HepG2 (cell line): ENCODE results near the gene RAB23. TPM values are rescaled to one million over a fixed set of nuclear protein-coding genes. Genes with fewer than 3 reads are reported as not detected.

Experiments used
- AGO2 ChIP-seq: fragments of 200-400 bp; formaldehyde crosslinking; optimal IDR thresholded peaks from 2 replicates; pipeline ENCODE3; 2017; ENCODE audit warnings: mild to moderate bottlenecking, low read depth, low read length, moderate library complexity
- ATF6 ChIP-seq: sonication (generic); formaldehyde crosslinking; conservative IDR thresholded peaks from 2 replicates; pipeline ENCODE4 v1.4.0; 2020; ENCODE audit warnings: missing genetic modification reagents
- DR1 ChIP-seq: sonication (generic); formaldehyde crosslinking; IDR thresholded peaks from 2 replicates; pipeline ENCODE4 v1.8.0; 2021; ENCODE audit warnings: mild to moderate bottlenecking, missing genetic modification reagents, inconsistent platforms
- HMGA1 ChIP-seq: sonication (generic); formaldehyde crosslinking; conservative IDR thresholded peaks from 2 replicates; pipeline ENCODE4 v1.4.0; 2020; ENCODE audit warnings: missing genetic modification reagents
- MIER2 ChIP-seq: IDR thresholded peaks from 2 replicates; pipeline ENCODE4 v1.6.1; 2016; ENCODE audit warnings: missing biosample characterization, missing genetic modification reagents
- MXI1 ChIP-seq: IDR thresholded peaks from 3 replicates; pipeline ENCODE4 v1.6.1; 2012; ENCODE audit warnings: low read depth, low read length, inconsistent platforms, borderline replicate concordance
- PRDM10 ChIP-seq: sonication (generic); formaldehyde crosslinking; IDR thresholded peaks from 2 replicates; pipeline ENCODE4 v1.4.0; 2020; ENCODE audit warnings: low read depth, missing genetic modification reagents
- REXO4 ChIP-seq: sonication (generic); formaldehyde crosslinking; IDR thresholded peaks from 2 replicates; pipeline ENCODE4 v1.8.0; 2022; ENCODE audit warnings: missing genetic modification reagents, mild to moderate bottlenecking, borderline replicate concordance
- SATB2 ChIP-seq: sonication (generic); formaldehyde crosslinking; IDR thresholded peaks from 2 replicates; pipeline ENCODE4 v1.5.0; 2020; ENCODE audit warnings: missing genetic modification reagents
- SNAPC4 ChIP-seq: sonication (generic); formaldehyde crosslinking; IDR thresholded peaks from 2 replicates; pipeline ENCODE4 v1.4.0; 2020; ENCODE audit warnings: mild to moderate bottlenecking, missing genetic modification reagents
- ZBTB4 ChIP-seq: sonication (generic); formaldehyde crosslinking; IDR thresholded peaks from 2 replicates; pipeline ENCODE4 v1.4.0; 2020; ENCODE audit warnings: missing genetic modification reagents, mild to moderate bottlenecking, borderline replicate concordance
- ZNF580 ChIP-seq: IDR thresholded peaks from 2 replicates; pipeline ENCODE4 v1.6.1; 2016; ENCODE audit warnings: low read depth, borderline replicate concordance
- ZNF674 ChIP-seq: sonication (generic); formaldehyde crosslinking; IDR thresholded peaks from 2 replicates; pipeline ENCODE4 v1.5.0; 2020; ENCODE audit warnings: low read depth, mild to moderate bottlenecking, missing genetic modification reagents
- polyA plus RNA-seq, 8 experiments: library from polyadenylated mRNA; depleted of rRNA in 3 of 8; stranded (reverse) in 7 of 8; unstranded in 1 of 8; fragments of >200 nt; fragmentation: Illumina TruSeq in 4 of 8; extraction: Trizol in 4 of 8; gene quantifications; 2 replicates each; pipeline versions ENCODE4 v1.2.1 to v1.2.3, GENCODE V29; 2011 to 2016; ENCODE audit warnings: low read depth in 4 of 8, missing spikeins in 1 of 8, mixed read lengths in 1 of 8; ENCODE audit not compliant: insufficient read depth in 1 of 8
- total RNA-seq, 5 experiments: library from RNA; depleted of rRNA; stranded (reverse); fragments of >200 nt; fragmentation: Illumina TruSeq; extraction: Trizol; gene quantifications; 2 replicates each; pipeline ENCODE4 v1.2.3, GENCODE V29; 2016; ENCODE audit warnings: low read depth in 1 of 5

RAB23 gene
- total and polyA plus RNA-seq, 2 of the 13 experiments (the other 11 are each of a cell fraction or from before 2014, with no cell fraction given) = 5.5 to 16.4 TPM

GRCh38 chr6:57221936-57222742 is at the start of gene RAB23 (continued):
- peak; percentile 81; the same call in 1 of the 2 replicates for TF ChIP-seq PRDM10 (CRISPR knock-in tag)
- TF ChIP-seq MIER2 (CRISPR knock-in tag) = no peak
- TF ChIP-seq SATB2 = no peak
- TF ChIP-seq SNAPC4 (CRISPR knock-in tag) = peak; percentile 32
- no peak; the same call in 1 of the 2 replicates for TF ChIP-seq ATF6 (CRISPR knock-in tag)
- TF ChIP-seq ZNF580 (CRISPR knock-in tag) = 0 out of 2 replicates have a peak, but pooled peaks have one; percentile 69
- TF ChIP-seq DR1 (CRISPR knock-in tag) = no peak; the same call in 1 of the 2 replicates
- TF ChIP-seq HMGA1 (CRISPR knock-in tag) = no peak
- no peak for TF ChIP-seq ZBTB4 (CRISPR knock-in tag)
- TF ChIP-seq MXI1 = peak; percentile 64; the same call in 1 of the 3 replicates
- no peak for TF ChIP-seq REXO4
- TF ChIP-seq ZNF674 (CRISPR knock-in tag) = peak; percentile 62; the same call in 1 of the 2 replicates
- peak; percentile 80 for TF ChIP-seq AGO2
